Transverse colon (tissue), 4 donors: ENCODE measurements around the gene ATF4. TPM values are rescaled to one million over a fixed set of nuclear protein-coding genes. Genes with fewer than 3 reads are reported as not detected.

Experiments used
- DNase-seq: peaks from one replicate; pipeline ENCODE4 v3.0.0-alpha.2; 2019
- H3K27ac ChIP-seq, 4 donors: fragments of 200-600 bp; sonication (generic); 2 replicates each; pipeline ENCODE4 v1.5.1; 2016 to 2018; ENCODE audit warnings: inconsistent platforms in 4 of 4
- H3K27me3 ChIP-seq: fragments of 200-600 bp; sonication (generic); 2 replicates; pipeline ENCODE4 v1.5.1; 2017; ENCODE audit warnings: inconsistent platforms
- H3K36me3 ChIP-seq, 4 donors: fragments of 200-600 bp; sonication (generic); 2 replicates each; pipeline ENCODE4 v1.5.1; 2017 to 2019; ENCODE audit warnings: inconsistent platforms in 4 of 4
- H3K4me1 ChIP-seq, 4 donors: fragments of 200-600 bp; sonication (generic); 2 replicates each; pipeline ENCODE4 v1.5.1; 2017 to 2020; ENCODE audit warnings: inconsistent platforms in 4 of 4
- H3K4me3 ChIP-seq, 4 donors: fragments of 200-600 bp; sonication (generic); 1 replicate in 1 of 4; 2 replicates in 3 of 4; pipeline versions ENCODE4 v1.5.1 to v1.6.1; 2017 to 2019; ENCODE audit warnings: inconsistent platforms in 4 of 4
- H3K9me3 ChIP-seq, 2 donors: fragments of 200-600 bp; sonication (generic); 2 replicates each; pipeline ENCODE4 v1.5.1; 2017 to 2019; ENCODE audit warnings: inconsistent platforms in 2 of 2
- CTCF ChIP-seq, 5 experiments: fragments of 200-600 bp in 3 of 5; fragments of 450-650 bp in 2 of 5; sonication (generic) in 3 of 5; IDR thresholded peaks; 1 replicate in 2 of 5; 2 replicates in 3 of 5; pipeline ENCODE4 v1.5.1; 2016 to 2017; ENCODE audit warnings: antibody characterized with exemption in 5 of 5, inconsistent platforms in 3 of 5, mild to moderate bottlenecking in 2 of 5, moderate library complexity in 1 of 5
- EP300 ChIP-seq: sonication (generic); formaldehyde crosslinking; IDR thresholded peaks from one replicate; pipeline ENCODE4 v1.6.1; 2017; ENCODE audit warnings: antibody characterized with exemption, low read depth
- POLR2A ChIP-seq: fragments of 450-650 bp; IDR thresholded peaks from one replicate; pipeline ENCODE4 v1.6.1; 2016; ENCODE audit warnings: antibody characterized with exemption, mild to moderate bottlenecking, moderate library complexity
- POLR2AphosphoS5 ChIP-seq, 3 donors: sonication (generic); formaldehyde crosslinking; IDR thresholded peaks; one replicate each; pipeline ENCODE4 v1.6.1; 2016; ENCODE audit warnings: antibody characterized with exemption in 3 of 3
- WGBS, 2 donors: methylation state at CpG; one replicate each; pipeline ENCODE4 v1.1.5; 2018; ENCODE audit warnings: low coverage in 1 of 2; 5-methylcytosine and 5-hydroxymethylcytosine counted together
- in situ Hi-C, 4 donors: fragments of 200-750 bp; cut with MboI; loops; one replicate each; pipeline versions ENCODE4 v1.15.0 to v1.15.1; 2017; ENCODE audit warnings: low sequenced_read_pairs in 3 of 4, low pct_ligation_motif_present in 1 of 4, low pct_unique_long_range_greater_than_20kb in 1 of 4
- intact Hi-C: fragments of 100-400 bp; cut with DNase I; formaldehyde crosslinking; loops from one replicate; pipeline ENCODE4 v1.15.1; 2023; ENCODE audit warnings: low total_unique reads
- total RNA-seq, 4 donors: library from RNA; depleted of rRNA; stranded (reverse); fragments of >200 nt; gene quantifications; one replicate each; pipeline ENCODE4 v1.1.0, GENCODE V29; 2016

ATF4 gene
- total RNA-seq, 4 donors from 2014 or later, result 262 to 566 (median 339) TPM

- peak overlapping the region in 2 of 4 donors; percentile 5 to 29 for H3K4me3 ChIP-seq
- in situ Hi-C loops (loop anchor here in 3 of 4 donors (25.0 kb wide), 2 partner anchors 367 to 833 kb away; partner anchors contain the start of genes SGSM3 (in 3 of the 3) and CBX7 (in 1 of the 3)), intact Hi-C loops (loop anchor here (10.0 kb wide), 1 partner anchor 354 kb away; no protein-coding TSS in a partner anchor)
- H3K27ac ChIP-seq, result peak overlapping the region; percentile 81 to 97 (median 88)
- WGBS, 2 donors, result 17% methylated on average over 26 of the region's 32 CpGs; no CpG with 5 or more reads in 1 of the 2 donors
- DNase-seq, result peak; percentile 95
- H3K9me3 ChIP-seq, result no peaks in the 10 kb centered on the region
- H3K4me1 ChIP-seq, result peaks cover 41 to 66% (median 60%) of the 10 kb centered on the region in 4 donors
- no peaks in the 10 kb centered on the region for H3K36me3 ChIP-seq
- no peaks in the 10 kb centered on the region for H3K27me3 ChIP-seq
- TF ChIP-seq POLR2AphosphoS5 (IDR thresholded peaks at IDR 0.05) (peak in 2 of 3 donors; percentile 58 to 68), POLR2A (no peak), CTCF (IDR thresholded peaks at IDR 0.05) (peak; percentile 91 to 99 (median 95)), EP300 (no peak)
These were observed 8.5 kb downstream of the ATF4 start for GRCh38 chr22:39528681-39529486.

DNA sequence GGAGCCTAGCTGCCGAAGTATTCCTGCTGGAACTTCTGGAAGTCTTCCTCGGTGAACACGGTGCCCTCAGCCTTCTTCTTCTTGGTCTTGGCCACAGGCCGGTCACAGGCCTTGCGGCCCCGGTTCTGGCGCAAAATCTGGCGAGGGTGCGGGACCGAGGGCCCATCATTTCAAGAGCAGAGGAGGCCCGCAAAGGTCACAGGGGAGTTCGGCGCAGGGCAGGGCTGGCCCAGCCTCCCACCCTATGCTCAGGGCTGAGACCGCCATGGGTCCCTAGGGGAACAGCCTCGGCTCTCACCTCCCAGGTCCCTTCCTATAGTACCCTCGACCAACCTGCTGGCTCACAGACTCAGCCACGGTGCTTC, 9.1 kb downstream of the ATF4 start:
- peak in 3 of 5 experiments; percentile 7 to 12 (median 11) for TF ChIP-seq CTCF (IDR thresholded peaks at IDR 0.05)
- no peak for TF ChIP-seq POLR2AphosphoS5 (IDR thresholded peaks at IDR 0.05)
- TF ChIP-seq POLR2A, result no peak
- no peak for TF ChIP-seq EP300
- in situ Hi-C loops (loop anchor here in 3 of 4 donors (25.0 kb wide), 2 partner anchors 367 to 833 kb away; partner anchors contain the start of genes SGSM3 (in 3 of the 3) and CBX7 (in 1 of the 3)), intact Hi-C loops (loop anchor here (10.0 kb wide), 1 partner anchor 355 kb away; no protein-coding TSS in a partner anchor)
- H3K9me3 ChIP-seq, result no peaks in the 10 kb centered on the region
- WGBS, 2 donors, result 20 to 57% methylated on average over 1 to 14 of the region's 17 CpGs
- no peaks in the 10 kb centered on the region for H3K36me3 ChIP-seq
- no peaks in the 10 kb centered on the region for H3K27me3 ChIP-seq
- peak overlapping the region; percentile 81 to 97 (median 88) for H3K27ac ChIP-seq
- DNase-seq, result no peak
- H3K4me3 ChIP-seq, result peak overlapping the region in 1 of 4 donors; percentile 29
- H3K4me1 ChIP-seq, result peaks cover 38 to 62% (median 56%) of the 10 kb centered on the region in 4 donors

DNA sequence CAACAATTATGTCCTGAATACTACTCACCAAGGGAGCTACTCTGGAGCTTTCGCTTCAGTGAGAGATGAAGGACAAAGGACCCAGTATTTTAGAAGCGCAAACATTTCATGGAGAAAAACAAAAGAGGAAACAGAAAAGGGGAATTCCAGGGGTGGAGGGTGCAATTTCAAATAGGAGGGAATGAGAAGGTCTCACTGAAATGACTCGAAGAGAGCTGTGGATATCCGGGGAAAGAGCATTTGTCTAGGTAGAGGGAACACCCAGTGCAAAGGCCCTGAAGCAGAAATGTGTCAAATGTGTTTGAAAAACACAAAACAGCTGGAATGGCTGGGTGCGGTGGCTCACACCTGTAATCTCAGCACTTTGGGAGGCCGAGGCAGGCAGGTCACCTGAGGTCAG, 9.8 kb downstream of the ATF4 start:
- WGBS, 2 donors, result 59 to 66% methylated on average over 6 of the region's 6 CpGs
- Histone ChIP-seq H3K9me3 (no peaks in the 10 kb centered on the region), H3K27me3 (no peaks in the 10 kb centered on the region), H3K4me1 (peaks cover 42 to 63% (median 55%) of the 10 kb centered on the region in 4 donors), H3K36me3 (no peaks in the 10 kb centered on the region), H3K27ac (peak overlapping the region in 3 of 4 donors; percentile 81 to 97 (median 85)), H3K4me3 (no peak overlapping the region)
- intact Hi-C loops, result no loop called here
- in situ Hi-C loops, result loop anchor here (5.0 to 25.0 kb wide), 5 partner anchors 38 to 832 kb away; partner anchors contain the start of genes SGSM3 (in 3 of the 4), ADSL (in 1 of the 4) and CBX7 (in 1 of the 4)
- no peak for DNase-seq
- TF ChIP-seq POLR2AphosphoS5 (IDR thresholded peaks at IDR 0.05), result no peak
- no peak for TF ChIP-seq EP300
- peak; percentile 10 for TF ChIP-seq POLR2A
- TF ChIP-seq CTCF (IDR thresholded peaks at IDR 0.05), result no peak
